Smooth muscle cell of the brain vasculature (primary cell): Measurements from ENCODE around the gene CDKL1.
"Not testable (repeated sequence)": the region's sequence is repeated elsewhere in the genome, so short reads cannot be mapped to it uniquely, and the experiment has no call there.

Experiments
- DNase-seq: peaks from one replicate; pipeline ENCODE4 v3.0.0-alpha.2; 2012; ENCODE audit warnings: low read depth, low spot score

CDKL1 gene

GRCh38 chr14:50388256-50388931, 8.3 kb downstream of the CDKL1 start:
- no peak for DNase-seq

DNA sequence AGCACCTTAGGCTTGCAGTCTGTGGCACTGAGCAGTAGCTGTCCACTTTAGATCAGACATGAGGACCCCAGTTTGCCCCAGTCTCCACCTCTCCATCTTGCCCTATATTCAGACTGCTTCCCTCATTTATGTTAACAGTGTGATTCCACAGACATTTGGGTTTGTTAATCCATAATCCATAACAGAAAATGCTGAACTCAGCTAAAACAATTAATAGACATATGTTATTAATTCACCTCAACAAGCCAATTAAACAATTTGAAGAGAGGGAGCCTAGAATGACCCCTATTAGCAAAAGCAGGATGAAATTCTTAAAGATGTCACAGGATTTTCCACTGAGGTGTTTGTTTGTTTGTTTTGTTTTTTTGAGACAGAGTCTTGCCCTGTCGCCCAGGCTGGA, 9.1 kb downstream of the CDKL1 start:
- DNase-seq: no peak

- no peak for DNase-seq
Observed at GRCh38 chr14:50383618-50384225, 13.0 kb downstream of the CDKL1 start.

GRCh38 chr14:50381823-50382287, 14.8 kb downstream of the CDKL1 start:
- DNase-seq: no peak

DNA sequence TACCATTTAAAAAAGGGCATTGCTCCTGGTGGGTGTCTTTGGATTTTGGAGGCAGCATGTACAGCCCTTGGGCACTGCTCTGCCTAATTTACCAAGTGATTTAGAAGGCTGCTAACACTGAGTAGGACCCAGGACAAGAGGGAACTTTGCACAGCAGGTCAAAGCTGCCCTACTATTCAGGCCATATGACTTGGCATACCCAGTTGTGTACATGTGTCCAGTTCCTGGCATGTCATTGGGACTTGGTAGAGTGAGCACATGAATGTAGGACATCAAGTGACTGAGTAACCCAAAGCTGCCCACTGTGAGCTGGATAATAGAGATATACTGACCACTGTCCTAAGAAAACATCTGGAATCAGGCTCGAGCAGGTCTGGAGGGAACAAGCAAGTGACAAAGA, 15.7 kb downstream of the CDKL1 start:
- DNase-seq: no peak

- no peak for DNase-seq
Observed at GRCh38 chr14:50380455-50380854, 16.2 kb downstream of the CDKL1 start.

DNA sequence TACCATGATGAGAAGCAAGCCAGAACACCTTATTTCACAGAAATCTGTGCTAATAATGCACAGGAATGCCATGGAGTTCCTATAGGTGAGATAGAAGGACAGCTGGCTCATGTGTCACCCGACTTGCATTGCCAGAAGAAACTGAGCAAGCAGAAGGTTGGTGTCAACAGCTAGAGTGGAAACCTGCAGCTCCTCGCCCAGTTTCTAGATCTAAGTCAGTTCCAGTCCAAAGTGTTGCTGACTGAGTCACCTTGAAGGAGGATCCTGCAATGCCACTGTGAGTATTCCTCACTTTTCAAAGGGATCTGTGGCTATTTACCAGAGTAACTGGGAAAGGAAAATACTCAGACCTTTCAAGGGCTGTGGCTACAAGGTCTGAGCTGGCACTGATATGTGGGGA, 17.1 kb downstream of the CDKL1 start:
- no peak for DNase-seq

- no peak for DNase-seq
Observed at GRCh38 chr14:50377550-50378085, 19.1 kb downstream of the CDKL1 start.

- DNase-seq: no peak
Observed at GRCh38 chr14:50375760-50376159, 20.9 kb downstream of the CDKL1 start.

DNA sequence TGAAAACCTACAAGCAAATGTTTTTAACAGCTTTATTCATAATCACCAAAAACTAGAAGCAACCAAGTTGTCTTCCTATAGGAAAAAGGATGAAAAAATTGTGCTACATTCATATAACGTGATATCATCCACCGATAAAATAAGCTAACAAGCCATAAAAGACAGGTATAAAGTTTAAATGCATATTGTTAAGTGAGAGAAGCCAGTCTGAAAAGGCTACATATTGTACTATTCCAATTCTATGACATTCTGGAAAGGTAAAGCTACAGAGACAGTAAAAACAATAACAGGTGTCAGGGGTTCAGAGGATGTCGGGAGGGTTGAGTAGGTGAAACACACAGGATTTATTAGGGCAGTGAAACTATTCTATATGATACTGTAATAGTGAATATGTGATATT, 22.7 kb downstream of the CDKL1 start:
- DNase-seq: no peak

DNA sequence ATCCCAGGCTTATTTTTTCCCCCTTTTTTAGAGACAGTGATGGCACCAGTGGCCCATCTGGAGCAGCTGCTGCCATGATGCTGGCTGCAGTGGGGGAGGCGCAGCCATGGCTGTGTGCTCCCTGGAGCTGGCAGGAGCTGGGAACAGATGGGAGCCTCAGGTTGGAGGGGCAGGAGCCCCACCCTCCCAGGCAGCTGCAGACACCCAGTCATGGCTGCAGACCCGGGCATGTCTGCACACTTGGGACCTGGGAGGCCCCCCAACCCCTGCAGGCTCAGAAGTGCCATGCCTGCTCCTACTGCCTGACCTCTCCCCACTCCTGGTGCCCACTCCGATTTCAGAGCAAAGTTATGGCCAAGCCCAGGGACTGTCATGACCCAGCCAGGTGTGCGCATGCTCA, 25.1 kb downstream of the CDKL1 start:
- DNase-seq: no peak

GRCh38 chr14:50366589-50366988, 30.1 kb downstream of the CDKL1 start:
- no peak for DNase-seq

- DNase-seq: no peak
Observed at GRCh38 chr14:50366115-50366514, 30.6 kb downstream of the CDKL1 start.

DNA sequence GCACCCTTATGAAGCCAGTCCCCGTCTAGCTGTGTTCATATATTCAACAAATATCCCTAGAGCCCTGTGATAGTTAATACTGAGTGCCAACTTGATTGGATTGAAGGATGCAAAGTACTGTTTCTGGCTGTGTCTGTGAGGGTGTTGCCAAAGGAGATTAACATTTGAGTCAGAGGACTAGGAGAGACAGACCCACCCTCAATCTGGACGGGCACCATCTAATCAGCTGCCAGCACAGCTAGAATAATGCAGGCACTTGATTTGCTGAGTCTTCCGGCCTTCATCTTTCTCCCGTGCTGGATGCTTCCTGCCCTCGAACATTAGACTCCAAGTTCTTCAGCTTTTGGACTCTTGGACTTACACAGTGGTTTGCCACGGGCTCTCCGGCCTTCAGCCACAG, 31.1 kb downstream of the CDKL1 start:
- not testable (repeated sequence) for DNase-seq

GRCh38 chr14:50364792-50365191, 31.9 kb downstream of the CDKL1 start:
- no peak for DNase-seq

- DNase-seq: no peak
Observed at GRCh38 chr14:50363714-50364111, 33.0 kb downstream of the CDKL1 start.

DNA sequence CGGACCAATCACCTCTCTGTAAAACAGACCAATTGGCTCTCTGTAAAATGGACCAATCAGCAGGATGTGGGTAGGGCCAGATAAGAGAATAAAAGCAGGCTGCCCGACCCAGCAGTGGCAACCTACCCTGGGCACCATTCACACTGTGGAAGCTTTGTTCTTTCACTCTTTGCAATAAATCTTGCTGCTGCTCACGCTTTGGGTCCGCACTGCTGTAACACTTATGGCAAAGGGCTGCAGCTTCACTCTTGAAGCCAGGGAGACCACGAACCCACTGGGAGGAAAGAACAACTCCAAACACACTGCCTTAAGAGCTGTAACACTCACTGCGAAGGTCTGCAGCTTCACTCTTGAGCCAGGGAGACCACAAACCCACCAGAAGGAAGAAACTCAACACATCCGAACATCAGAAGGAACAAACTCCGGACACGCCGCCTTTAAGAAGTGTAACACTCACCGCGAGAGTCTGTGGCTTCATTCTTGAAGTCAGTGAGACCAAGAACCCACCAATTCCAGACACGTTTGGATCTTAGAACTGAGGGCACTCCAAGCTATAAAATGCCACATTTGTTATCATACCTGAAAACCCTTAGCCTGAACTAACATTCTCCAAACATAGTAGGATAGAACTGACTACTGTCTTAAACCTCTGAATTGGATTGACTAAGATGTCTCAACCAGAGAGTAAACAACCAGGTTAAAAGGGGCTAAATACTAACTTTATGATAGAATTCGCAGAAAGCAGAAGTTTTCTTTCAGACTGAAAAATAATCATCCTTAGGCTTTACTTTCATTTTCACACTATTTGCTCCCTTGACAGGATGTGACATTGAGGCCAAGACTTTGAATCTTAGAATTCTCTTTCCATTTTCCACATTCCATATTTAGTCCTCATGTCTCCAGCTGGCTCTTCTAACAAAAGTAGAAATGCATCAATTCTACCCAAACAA, 33.6 kb downstream of the CDKL1 start:
- DNase-seq: no peak

GRCh38 chr14:50361473-50362403, 34.9 kb downstream of the CDKL1 start:
- not testable (repeated sequence) for DNase-seq

GRCh38 chr14:50360851-50361250, 35.8 kb downstream of the CDKL1 start:
- no peak for DNase-seq

DNA sequence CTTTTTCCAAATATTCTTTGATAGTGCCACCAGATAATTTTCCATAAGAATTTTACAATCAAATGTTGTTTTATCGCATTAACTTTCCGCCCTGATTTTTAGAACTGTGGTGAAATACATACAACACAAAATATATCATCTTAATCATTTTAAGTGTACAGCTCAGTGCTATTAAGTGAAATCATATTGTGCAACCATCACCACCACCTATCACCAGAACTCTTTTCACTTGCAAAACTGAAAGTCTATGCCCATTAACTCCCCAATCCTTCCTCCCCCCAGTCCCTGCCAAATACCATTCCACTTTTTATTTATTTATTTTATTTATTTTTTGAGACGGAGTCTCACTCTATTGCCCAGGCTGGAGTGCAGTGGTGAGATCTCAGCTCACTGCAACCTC, 36.6 kb downstream of the CDKL1 start:
- DNase-seq: no peak

DNA sequence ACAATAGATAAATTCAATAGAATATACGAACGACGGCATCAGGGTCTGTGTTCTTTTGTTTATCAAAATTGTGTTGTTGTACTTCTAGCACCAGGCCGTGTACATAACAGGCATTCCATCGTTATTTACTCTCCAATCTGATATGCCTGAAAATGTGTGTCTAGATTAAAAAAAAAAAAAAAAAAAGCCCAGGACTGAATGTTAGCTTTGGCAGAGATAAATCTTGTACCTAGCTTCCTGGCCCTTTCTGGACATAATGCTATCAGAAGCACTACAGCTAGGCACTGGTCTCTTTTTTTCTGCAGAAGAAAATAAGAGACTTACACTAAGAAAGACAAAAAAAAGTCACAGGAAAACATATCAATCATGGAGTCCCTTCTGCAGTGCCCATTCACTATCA, 37.0 kb downstream of the CDKL1 start:
- no peak for DNase-seq
